ENCODE results near the gene SKAP1. TPM values are rescaled to one million over a fixed set of nuclear protein-coding genes. Genes with fewer than 3 reads are reported as not detected.

The SKAP1 gene
- total RNA-seq, 1 donor from 2014 or later = 0.69 TPM

DNA sequence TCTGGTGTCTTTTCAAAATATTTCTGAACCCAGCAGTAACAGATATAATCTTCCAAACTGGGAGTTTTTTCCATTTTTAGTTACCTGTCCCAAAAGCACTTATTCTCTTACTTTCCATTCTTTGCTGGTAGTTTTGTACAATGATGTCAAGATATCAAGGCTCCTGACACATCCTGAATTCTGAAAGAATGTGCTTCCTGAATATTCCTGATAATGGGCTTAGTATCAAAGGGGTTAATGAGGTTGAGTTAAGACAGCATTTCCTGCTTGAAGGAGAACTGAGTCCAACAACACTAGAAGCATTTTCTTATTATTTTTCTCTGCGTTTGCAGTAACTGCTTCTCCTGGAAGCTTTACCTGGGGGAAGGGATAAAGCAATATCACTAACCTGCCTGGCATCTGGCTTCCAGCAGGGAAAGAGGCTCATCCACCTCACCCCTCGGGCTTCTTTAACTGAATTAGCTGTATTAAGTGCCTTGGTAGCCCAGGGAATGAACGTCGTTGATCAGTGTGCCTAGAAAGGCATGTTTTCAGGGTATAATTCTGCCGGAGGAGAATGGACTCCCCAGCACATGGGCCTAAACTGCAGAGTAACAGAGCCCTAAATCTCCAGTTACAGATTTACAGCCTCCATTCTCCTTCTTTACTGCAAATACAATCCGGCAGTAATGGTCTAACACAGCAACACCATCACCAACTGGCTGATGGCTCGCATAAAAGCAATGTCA is 188.1 kb downstream of the SKAP1 start:
- Mint-ChIP-seq H3K27me3 (peaks cover 6% of the 10 kb centered on the region), H3K9me3 (ENCODE audit: low read depth) (peaks cover 4% of the 10 kb centered on the region), H3K27ac (peak overlapping the region; percentile 26), H3K36me3 (ENCODE audit: insufficient read depth) (no peaks in the 10 kb centered on the region), H3K4me1 (ENCODE audit: low read depth) (peaks cover 35% of the 10 kb centered on the region), H3K4me3 (ENCODE audit: low read depth) (no peak overlapping the region)
- DNase-seq (ENCODE audit: low spot score, unreplicated experiment) = no peak
- TF ChIP-seq, protein P1, sequence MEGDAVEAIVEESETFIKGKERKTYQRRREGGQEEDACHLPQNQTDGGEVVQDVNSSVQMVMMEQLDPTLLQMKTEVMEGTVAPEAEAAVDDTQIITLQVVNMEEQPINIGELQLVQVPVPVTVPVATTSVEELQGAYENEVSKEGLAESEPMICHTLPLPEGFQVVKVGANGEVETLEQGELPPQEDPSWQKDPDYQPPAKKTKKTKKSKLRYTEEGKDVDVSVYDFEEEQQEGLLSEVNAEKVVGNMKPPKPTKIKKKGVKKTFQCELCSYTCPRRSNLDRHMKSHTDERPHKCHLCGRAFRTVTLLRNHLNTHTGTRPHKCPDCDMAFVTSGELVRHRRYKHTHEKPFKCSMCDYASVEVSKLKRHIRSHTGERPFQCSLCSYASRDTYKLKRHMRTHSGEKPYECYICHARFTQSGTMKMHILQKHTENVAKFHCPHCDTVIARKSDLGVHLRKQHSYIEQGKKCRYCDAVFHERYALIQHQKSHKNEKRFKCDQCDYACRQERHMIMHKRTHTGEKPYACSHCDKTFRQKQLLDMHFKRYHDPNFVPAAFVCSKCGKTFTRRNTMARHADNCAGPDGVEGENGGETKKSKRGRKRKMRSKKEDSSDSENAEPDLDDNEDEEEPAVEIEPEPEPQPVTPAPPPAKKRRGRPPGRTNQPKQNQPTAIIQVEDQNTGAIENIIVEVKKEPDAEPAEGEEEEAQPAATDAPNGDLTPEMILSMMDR (IDR thresholded peaks at IDR 0.05; ENCODE audit: unreplicated experiment) = no peak

DNA sequence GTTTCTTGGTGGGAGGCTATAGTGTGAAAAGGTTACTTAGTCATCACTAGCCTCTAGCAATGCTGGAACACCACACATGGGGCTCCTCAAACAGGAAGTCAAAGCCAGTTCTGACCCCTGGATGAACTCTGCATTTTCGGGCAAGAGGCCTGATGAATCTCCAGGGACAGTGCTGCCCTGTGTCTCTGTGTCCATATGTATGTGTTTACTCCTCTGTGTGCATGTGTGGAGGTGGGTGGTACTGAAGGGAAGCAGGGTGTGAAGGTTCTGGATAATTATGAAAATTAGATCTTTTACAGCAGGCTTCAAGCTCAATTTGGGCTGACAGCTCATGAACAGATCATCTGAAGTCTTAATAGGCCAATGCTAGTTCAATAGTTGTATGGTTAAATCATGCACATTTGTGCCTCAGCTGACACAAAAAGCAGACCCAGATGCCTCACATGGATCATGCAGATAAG is 188.9 kb downstream of the SKAP1 start:
- H3K36me3 Mint-ChIP-seq (ENCODE audit: insufficient read depth) = no peaks in the 10 kb centered on the region
- no peak for DNase-seq (ENCODE audit: low spot score, unreplicated experiment)
- no peak overlapping the region for H3K4me3 Mint-ChIP-seq (ENCODE audit: low read depth)
- TF ChIP-seq, protein P1 (IDR thresholded peaks at IDR 0.05; ENCODE audit: unreplicated experiment) = no peak
- H3K4me1 Mint-ChIP-seq (ENCODE audit: low read depth) = peaks cover 32% of the 10 kb centered on the region
- peaks cover 4% of the 10 kb centered on the region for H3K9me3 Mint-ChIP-seq (ENCODE audit: low read depth)
- peaks cover 4% of the 10 kb centered on the region for H3K27me3 Mint-ChIP-seq
- H3K27ac Mint-ChIP-seq = no peak overlapping the region

- Mint-ChIP-seq H3K36me3 (ENCODE audit: insufficient read depth) (no peaks in the 10 kb centered on the region), H3K9me3 (ENCODE audit: low read depth) (peaks cover 4% of the 10 kb centered on the region), H3K4me3 (ENCODE audit: low read depth) (no peak overlapping the region), H3K27me3 (peaks cover 6% of the 10 kb centered on the region), H3K27ac (no peak overlapping the region), H3K4me1 (ENCODE audit: low read depth) (peaks cover 31% of the 10 kb centered on the region)
- no peak for DNase-seq (ENCODE audit: low spot score, unreplicated experiment)
- TF ChIP-seq, protein P1 (IDR thresholded peaks at IDR 0.05; ENCODE audit: unreplicated experiment) = no peak
Measured at GRCh38 chr17:48240562-48241130, 189.4 kb downstream of the SKAP1 start.

DNA sequence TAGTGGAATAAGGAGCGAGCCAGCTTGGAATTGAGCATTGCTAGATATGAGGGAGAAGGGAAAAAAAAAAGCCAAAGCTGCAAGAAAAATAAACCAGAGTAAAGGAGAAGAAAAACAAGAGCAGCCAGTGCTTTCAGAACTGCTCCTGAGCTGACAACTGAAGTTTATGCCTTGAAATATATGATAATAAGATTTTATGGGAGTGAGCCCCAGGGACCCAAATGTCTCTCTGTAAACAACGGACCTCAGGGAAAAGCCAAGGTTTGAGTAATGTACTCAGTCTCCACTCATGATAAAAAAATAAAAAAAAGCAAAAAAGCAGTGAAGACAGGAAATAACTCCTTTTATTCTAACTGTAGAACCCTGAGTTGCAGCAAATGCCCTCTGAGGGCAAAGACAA is 189.9 kb downstream of the SKAP1 start:
- Mint-ChIP-seq H3K27me3 (peaks cover 8% of the 10 kb centered on the region), H3K36me3 (ENCODE audit: insufficient read depth) (no peaks in the 10 kb centered on the region), H3K4me1 (ENCODE audit: low read depth) (peaks cover 31% of the 10 kb centered on the region), H3K4me3 (ENCODE audit: low read depth) (no peak overlapping the region), H3K27ac (no peak overlapping the region), H3K9me3 (ENCODE audit: low read depth) (peaks cover 4% of the 10 kb centered on the region)
- no peak for DNase-seq (ENCODE audit: low spot score, unreplicated experiment)
- TF ChIP-seq, protein P1 (IDR thresholded peaks at IDR 0.05; ENCODE audit: unreplicated experiment) = no peak

- Mint-ChIP-seq H3K4me1 (ENCODE audit: low read depth) (peaks cover 30% of the 10 kb centered on the region), H3K36me3 (ENCODE audit: insufficient read depth) (no peaks in the 10 kb centered on the region), H3K27me3 (peaks cover 12% of the 10 kb centered on the region), H3K27ac (peak overlapping the region; percentile 56), H3K4me3 (ENCODE audit: low read depth) (no peak overlapping the region), H3K9me3 (ENCODE audit: low read depth) (peaks cover 4% of the 10 kb centered on the region)
- TF ChIP-seq, protein P1 (IDR thresholded peaks at IDR 0.05; ENCODE audit: unreplicated experiment) = no peak
- DNase-seq (ENCODE audit: low spot score, unreplicated experiment) = no peak
Measured at GRCh38 chr17:48239603-48239995, 190.4 kb downstream of the SKAP1 start.

Measured in progenitor cell of endocrine pancreas (in vitro differentiated cells).